Measurements from ENCODE around the gene CGREF1. TPM values are rescaled to one million over a fixed set of nuclear protein-coding genes. Genes with fewer than 3 reads are reported as not detected.

The CGREF1 gene
- polyA plus RNA-seq, 1 donor from 2014 or later: 24.5 TPM

DNA sequence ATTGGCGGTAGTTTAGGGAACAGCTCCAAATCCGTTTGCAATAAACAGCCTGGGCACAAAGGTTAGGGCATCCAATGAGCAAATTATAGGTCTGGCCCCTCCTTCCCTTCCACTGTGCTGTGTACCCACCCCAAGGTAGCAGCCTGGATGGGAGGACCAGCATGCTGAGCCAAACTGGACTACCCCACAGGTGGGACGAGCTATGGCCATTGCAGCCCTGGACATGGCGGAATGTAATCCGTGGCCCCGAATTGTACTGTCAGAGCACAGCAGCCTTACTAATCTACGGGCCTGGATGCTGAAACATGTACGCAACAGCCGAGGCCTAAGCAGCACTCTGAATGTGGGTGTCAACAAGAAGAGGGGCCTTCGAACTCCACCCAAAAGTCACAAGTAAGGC lies 60.7 kb downstream of the CGREF1 start:
- Histone ChIP-seq H3K9ac (ENCODE audit: low read length) (no peak overlapping the region), H3K27ac (ENCODE audit: low read length) (no peak overlapping the region)

DNA sequence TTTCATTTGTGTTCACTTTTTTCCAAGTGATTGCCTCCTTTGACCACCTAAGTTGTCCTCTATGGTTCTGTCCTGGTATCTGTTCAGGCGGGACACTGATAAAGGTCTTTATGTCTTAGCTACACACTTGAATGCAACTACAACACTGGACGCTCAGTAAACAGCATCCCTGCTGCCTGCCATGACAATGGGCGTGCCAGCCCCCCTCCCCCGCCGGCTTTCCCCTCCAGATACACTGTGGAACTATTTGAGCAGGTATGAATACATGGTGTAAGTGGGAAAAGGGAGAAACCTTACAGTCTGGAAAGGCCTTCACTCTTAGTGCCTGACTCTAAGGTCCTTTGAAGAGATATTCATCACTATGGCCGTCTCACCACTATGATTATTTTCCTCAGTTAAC lies 61.7 kb downstream of the CGREF1 start:
- Histone ChIP-seq H3K9ac (ENCODE audit: low read length) (no peak overlapping the region), H3K4me2 (ENCODE audit: low read length) (no peak overlapping the region), H3F3A (ENCODE audit: insufficient read depth, low read length, poor library complexity, severe bottlenecking) (no peaks in the 10 kb centered on the region), H3K79me2 (replicated peaks; ENCODE audit: insufficient read depth, low read length) (peaks cover 4% of the 10 kb centered on the region), H3K27me3 (ENCODE audit: insufficient read depth, low read depth, low read length) (no peaks in the 10 kb centered on the region), H3K27ac (ENCODE audit: low read length) (no peak overlapping the region), H3K4me3 (ENCODE audit: low read length) (no peak overlapping the region), H4K20me1 (ENCODE audit: insufficient read depth) (no peaks in the 10 kb centered on the region), H3K9me2 (ENCODE audit: insufficient read depth, low read length) (no peaks in the 10 kb centered on the region), H3K36me3 (ENCODE audit: insufficient read depth, low read length) (no peaks in the 10 kb centered on the region), H2AFZ (ENCODE audit: low read depth, low read length) (no peak overlapping the region), H3K9me3 (ENCODE audit: low read length) (no peaks in the 10 kb centered on the region)
- TF ChIP-seq, protein P1, sequence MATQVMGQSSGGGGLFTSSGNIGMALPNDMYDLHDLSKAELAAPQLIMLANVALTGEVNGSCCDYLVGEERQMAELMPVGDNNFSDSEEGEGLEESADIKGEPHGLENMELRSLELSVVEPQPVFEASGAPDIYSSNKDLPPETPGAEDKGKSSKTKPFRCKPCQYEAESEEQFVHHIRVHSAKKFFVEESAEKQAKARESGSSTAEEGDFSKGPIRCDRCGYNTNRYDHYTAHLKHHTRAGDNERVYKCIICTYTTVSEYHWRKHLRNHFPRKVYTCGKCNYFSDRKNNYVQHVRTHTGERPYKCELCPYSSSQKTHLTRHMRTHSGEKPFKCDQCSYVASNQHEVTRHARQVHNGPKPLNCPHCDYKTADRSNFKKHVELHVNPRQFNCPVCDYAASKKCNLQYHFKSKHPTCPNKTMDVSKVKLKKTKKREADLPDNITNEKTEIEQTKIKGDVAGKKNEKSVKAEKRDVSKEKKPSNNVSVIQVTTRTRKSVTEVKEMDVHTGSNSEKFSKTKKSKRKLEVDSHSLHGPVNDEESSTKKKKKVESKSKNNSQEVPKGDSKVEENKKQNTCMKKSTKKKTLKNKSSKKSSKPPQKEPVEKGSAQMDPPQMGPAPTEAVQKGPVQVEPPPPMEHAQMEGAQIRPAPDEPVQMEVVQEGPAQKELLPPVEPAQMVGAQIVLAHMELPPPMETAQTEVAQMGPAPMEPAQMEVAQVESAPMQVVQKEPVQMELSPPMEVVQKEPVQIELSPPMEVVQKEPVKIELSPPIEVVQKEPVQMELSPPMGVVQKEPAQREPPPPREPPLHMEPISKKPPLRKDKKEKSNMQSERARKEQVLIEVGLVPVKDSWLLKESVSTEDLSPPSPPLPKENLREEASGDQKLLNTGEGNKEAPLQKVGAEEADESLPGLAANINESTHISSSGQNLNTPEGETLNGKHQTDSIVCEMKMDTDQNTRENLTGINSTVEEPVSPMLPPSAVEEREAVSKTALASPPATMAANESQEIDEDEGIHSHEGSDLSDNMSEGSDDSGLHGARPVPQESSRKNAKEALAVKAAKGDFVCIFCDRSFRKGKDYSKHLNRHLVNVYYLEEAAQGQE (IDR thresholded peaks at IDR 0.05; ENCODE audit: borderline replicate concordance): no peak
- TF ChIP-seq SMC3 (conservative IDR thresholded peaks at IDR 0.05; ENCODE audit: poor library complexity) (no peak), RAD21 (conservative IDR thresholded peaks at IDR 0.05) (no peak)
- TF ChIP-seq, protein P2, sequence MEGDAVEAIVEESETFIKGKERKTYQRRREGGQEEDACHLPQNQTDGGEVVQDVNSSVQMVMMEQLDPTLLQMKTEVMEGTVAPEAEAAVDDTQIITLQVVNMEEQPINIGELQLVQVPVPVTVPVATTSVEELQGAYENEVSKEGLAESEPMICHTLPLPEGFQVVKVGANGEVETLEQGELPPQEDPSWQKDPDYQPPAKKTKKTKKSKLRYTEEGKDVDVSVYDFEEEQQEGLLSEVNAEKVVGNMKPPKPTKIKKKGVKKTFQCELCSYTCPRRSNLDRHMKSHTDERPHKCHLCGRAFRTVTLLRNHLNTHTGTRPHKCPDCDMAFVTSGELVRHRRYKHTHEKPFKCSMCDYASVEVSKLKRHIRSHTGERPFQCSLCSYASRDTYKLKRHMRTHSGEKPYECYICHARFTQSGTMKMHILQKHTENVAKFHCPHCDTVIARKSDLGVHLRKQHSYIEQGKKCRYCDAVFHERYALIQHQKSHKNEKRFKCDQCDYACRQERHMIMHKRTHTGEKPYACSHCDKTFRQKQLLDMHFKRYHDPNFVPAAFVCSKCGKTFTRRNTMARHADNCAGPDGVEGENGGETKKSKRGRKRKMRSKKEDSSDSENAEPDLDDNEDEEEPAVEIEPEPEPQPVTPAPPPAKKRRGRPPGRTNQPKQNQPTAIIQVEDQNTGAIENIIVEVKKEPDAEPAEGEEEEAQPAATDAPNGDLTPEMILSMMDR (IDR thresholded peaks at IDR 0.05; ENCODE audit: poor library complexity, severe bottlenecking): no peak

More for the DNA sequence above, 60.7 kb downstream of the CGREF1 start:
- no peaks in the 10 kb centered on the region for H3K27me3 ChIP-seq (ENCODE audit: insufficient read depth, low read depth, low read length)
- H3K4me3 ChIP-seq (ENCODE audit: low read length): no peak overlapping the region
- TF ChIP-seq EP300 (conservative IDR thresholded peaks at IDR 0.05; ENCODE audit: poor library complexity, severe bottlenecking) (no peak), POLR2AphosphoS5 (IDR thresholded peaks at IDR 0.05) (no peak), SMC3 (conservative IDR thresholded peaks at IDR 0.05; ENCODE audit: poor library complexity) (no peak), MXI1 (conservative IDR thresholded peaks at IDR 0.05; ENCODE audit: poor library complexity, severe bottlenecking) (no peak), RAD21 (conservative IDR thresholded peaks at IDR 0.05) (no peak), EZH2 (IDR thresholded peaks at IDR 0.05; ENCODE audit: borderline replicate concordance, insufficient read depth, low read length, poor library complexity, severe bottlenecking) (no peak), TAF1 (IDR thresholded peaks at IDR 0.05; ENCODE audit: low read depth) (no peak)
- no peaks in the 10 kb centered on the region for H3K9me3 ChIP-seq (ENCODE audit: low read length)
- no peak overlapping the region for H3K4me2 ChIP-seq (ENCODE audit: low read length)
- H3K79me2 ChIP-seq (replicated peaks; ENCODE audit: insufficient read depth, low read length): no peaks in the 10 kb centered on the region
- no peaks in the 10 kb centered on the region for H3K36me3 ChIP-seq (ENCODE audit: insufficient read depth, low read length)
- no peaks in the 10 kb centered on the region for H3K9me2 ChIP-seq (ENCODE audit: insufficient read depth, low read length)
- H3F3A ChIP-seq (ENCODE audit: insufficient read depth, low read length, poor library complexity, severe bottlenecking): no peaks in the 10 kb centered on the region
- H4K20me1 ChIP-seq (ENCODE audit: insufficient read depth): no peaks in the 10 kb centered on the region
- no peak overlapping the region for H2AFZ ChIP-seq (ENCODE audit: low read depth, low read length)

DNA sequence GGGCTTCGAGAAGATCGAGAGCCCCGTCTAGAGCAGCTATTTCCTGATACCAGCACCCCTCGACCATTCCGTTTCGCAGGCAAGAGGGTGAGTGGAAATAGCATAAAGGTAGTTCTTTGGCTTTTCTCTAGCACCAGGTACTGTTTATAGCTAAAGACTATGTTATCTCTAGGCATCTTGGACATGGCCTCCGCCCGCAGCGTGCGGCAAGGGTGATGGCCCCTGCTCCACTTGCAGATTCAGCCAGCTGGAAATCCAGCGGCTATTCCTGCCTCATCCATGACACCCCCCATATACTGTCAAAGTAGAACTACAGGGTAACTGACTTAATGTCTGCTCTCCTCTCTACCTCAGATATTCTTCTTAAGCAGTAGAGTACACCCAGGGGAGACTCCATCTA lies 64.2 kb downstream of the CGREF1 start:
- Histone ChIP-seq H3K27me3 (ENCODE audit: insufficient read depth, low read depth, low read length) (no peaks in the 10 kb centered on the region), H3K79me2 (replicated peaks; ENCODE audit: insufficient read depth, low read length) (peaks cover 7% of the 10 kb centered on the region), H3K9me3 (ENCODE audit: low read length) (no peaks in the 10 kb centered on the region), H3F3A (ENCODE audit: insufficient read depth, low read length, poor library complexity, severe bottlenecking) (no peaks in the 10 kb centered on the region), H3K9ac (ENCODE audit: low read length) (no peak overlapping the region), H3K36me3 (ENCODE audit: insufficient read depth, low read length) (no peaks in the 10 kb centered on the region), H3K9me2 (ENCODE audit: insufficient read depth, low read length) (no peaks in the 10 kb centered on the region), H3K4me3 (ENCODE audit: low read length) (no peak overlapping the region), H3K27ac (ENCODE audit: low read length) (no peak overlapping the region), H4K20me1 (ENCODE audit: insufficient read depth) (no peaks in the 10 kb centered on the region), H2AFZ (ENCODE audit: low read depth, low read length) (no peak overlapping the region), H3K4me2 (ENCODE audit: low read length) (no peak overlapping the region)
- no peak for TF ChIP-seq EZH2 (IDR thresholded peaks at IDR 0.05; ENCODE audit: borderline replicate concordance, insufficient read depth, low read length, poor library complexity, severe bottlenecking)
- TF ChIP-seq MXI1 (conservative IDR thresholded peaks at IDR 0.05; ENCODE audit: poor library complexity, severe bottlenecking): no peak
- TF ChIP-seq RAD21 (conservative IDR thresholded peaks at IDR 0.05): no peak
- no peak for TF ChIP-seq EP300 (conservative IDR thresholded peaks at IDR 0.05; ENCODE audit: poor library complexity, severe bottlenecking)
- TF ChIP-seq SMC3 (conservative IDR thresholded peaks at IDR 0.05; ENCODE audit: poor library complexity): no peak
- no peak for TF ChIP-seq POLR2AphosphoS5 (IDR thresholded peaks at IDR 0.05)
- no peak for TF ChIP-seq TAF1 (IDR thresholded peaks at IDR 0.05; ENCODE audit: low read depth)
- TF ChIP-seq, protein P2 (IDR thresholded peaks at IDR 0.05; ENCODE audit: poor library complexity, severe bottlenecking): no peak
- TF ChIP-seq, protein P1 (IDR thresholded peaks at IDR 0.05; ENCODE audit: borderline replicate concordance): no peak
